Lung (tissue), 12 donors: ENCODE data around the gene BACE2. TPM values are rescaled to one million over a fixed set of nuclear protein-coding genes. Genes with fewer than 3 reads are reported as not detected.

Experiments
- ATAC-seq: fragments of 200-7000 bp; cut with Tn5 transposase; one replicate; pipeline ENCODE4 v1.9.1; 2020; ENCODE audit warnings: moderate number of reproducible peaks; ENCODE audit not compliant: insufficient read depth, low FRiP score
- DNase-seq, 3 donors: peaks; one replicate each; pipeline ENCODE4 v3.0.0-alpha.2; 2013 to 2017
- H3K27ac ChIP-seq, 2 donors: one replicate each; pipeline ENCODE4 v1.5.1; 2013; ENCODE audit warnings: mild to moderate bottlenecking in 2 of 2, moderate library complexity in 2 of 2, control low read depth in 1 of 2, inconsistent platforms in 1 of 2, low read depth in 1 of 2, low read length in 1 of 2
- H3K27me3 ChIP-seq, 3 donors: one replicate each; pipeline ENCODE4 v1.5.1; 2013; ENCODE audit warnings: low read length in 2 of 3; ENCODE audit not compliant: control insufficient read depth in 3 of 3, insufficient read depth in 3 of 3
- H3K36me3 ChIP-seq, 4 donors: one replicate each; pipeline ENCODE4 v1.5.1; 2013; ENCODE audit warnings: low read length in 4 of 4, mild to moderate bottlenecking in 1 of 4, moderate library complexity in 1 of 4; ENCODE audit not compliant: control insufficient read depth in 4 of 4, insufficient read depth in 4 of 4
- H3K4me1 ChIP-seq, 5 donors: one replicate each; pipeline ENCODE4 v1.5.1; 2013; ENCODE audit warnings: low read length in 5 of 5, mild to moderate bottlenecking in 2 of 5, moderate library complexity in 1 of 5; ENCODE audit not compliant: control insufficient read depth in 5 of 5, insufficient read depth in 5 of 5
- H3K4me3 ChIP-seq: one replicate; pipeline ENCODE4 v1.5.1; 2013; ENCODE audit warnings: mild to moderate bottlenecking, control low read depth, moderate library complexity
- H3K9ac ChIP-seq, 2 donors: one replicate each; pipeline ENCODE4 v1.5.1; 2013; ENCODE audit warnings: low read length in 2 of 2, control low read depth in 1 of 2; ENCODE audit not compliant: insufficient read depth in 1 of 2
- H3K9me3 ChIP-seq, 4 donors: one replicate each; pipeline ENCODE4 v1.5.1; 2013; ENCODE audit warnings: low read length in 3 of 4, mild to moderate bottlenecking in 1 of 4, moderate library complexity in 1 of 4; ENCODE audit not compliant: control insufficient read depth in 4 of 4, insufficient read depth in 3 of 4
- WGBS, 2 donors: extraction: QIAGEN DNeasy Blood & Tissue Kit; methylation state at CpG; one replicate each; pipeline ENCODE4 v1.1.7; 2013; 5-methylcytosine and 5-hydroxymethylcytosine counted together
- polyA plus RNA-seq, 2 donors: library from polyadenylated mRNA; stranded (reverse); fragments of 200-250 nt; gene quantifications; one replicate each; pipeline ENCODE4 v1.2.1, GENCODE V29; 2013
- total RNA-seq, 2 donors: library from RNA; depleted of rRNA in 1 of 2; stranded (reverse); fragments of >200 nt in 1 of 2; gene quantifications; one replicate each; pipeline ENCODE4 v1.2.1, GENCODE V29; 2014 to 2021
- TF ChIP-seq, protein P1 (sequence below): IDR thresholded peaks from 2 replicates; pipeline ENCODE4 v1.5.1; 2012; ENCODE audit warnings: mild to moderate bottlenecking; ENCODE audit errors: control extremely low read depth, extremely low read depth
- donor health status: control.
- donor health status: control.
- donor health status: Bipolar disorder and iron deficiency.
- donor health status: healthy.
- donor health status: DM: yes; HTN: yes; CAD: no.

Gene BACE2
- total and polyA plus RNA-seq, 4 donors = 9.3 to 49.9 (median 33.8) TPM

DNA sequence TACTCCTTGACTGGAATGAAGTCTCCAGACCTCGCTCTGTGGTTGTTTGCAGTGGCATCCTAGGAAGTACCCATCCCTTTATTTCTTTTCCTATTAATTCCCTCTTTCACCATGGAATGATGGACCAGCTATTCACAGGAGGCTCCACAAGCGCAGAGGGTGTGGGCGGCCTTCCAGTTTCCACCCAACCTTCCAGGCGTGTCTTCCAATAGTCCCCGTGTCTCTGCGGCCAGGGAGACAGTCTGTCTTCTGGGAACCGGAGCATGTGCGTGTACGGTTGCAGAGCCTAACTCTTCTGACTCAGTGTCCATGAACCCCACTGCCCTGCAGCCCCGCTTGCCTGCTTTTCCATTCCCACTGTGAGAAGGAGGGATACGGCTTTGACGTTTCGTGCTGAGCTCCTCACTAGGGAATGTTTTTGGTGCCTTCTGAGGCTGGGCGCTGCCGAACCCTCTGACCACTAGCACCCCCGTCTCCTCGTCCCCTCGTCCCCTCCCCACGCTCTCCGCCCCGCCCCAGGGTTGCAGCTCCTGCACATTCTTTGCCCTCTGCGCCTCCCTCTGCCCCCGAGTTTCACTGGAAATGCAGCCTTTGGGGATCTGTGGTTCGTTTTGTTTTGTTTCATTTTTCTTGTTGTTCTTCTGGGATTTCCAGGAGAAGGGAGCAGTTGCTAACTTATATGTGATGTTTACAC is 122.3 kb downstream of the BACE2 start:
- no peak overlapping the region for H3K9ac ChIP-seq
- H3K36me3 ChIP-seq = no peaks in the 10 kb centered on the region
- WGBS, 2 donors = 65 to 66% methylated on average over 24 of the region's 24 CpGs
- H3K27ac ChIP-seq = no peak overlapping the region
- no peak overlapping the region for H3K4me3 ChIP-seq
- no peaks in the 10 kb centered on the region for H3K4me1 ChIP-seq
- ATAC-seq (no peak), DNase-seq (no peak)
- peaks cover 0 to 11% (median 10%) of the 10 kb centered on the region in 3 donors for H3K27me3 ChIP-seq
- TF ChIP-seq, protein P1, sequence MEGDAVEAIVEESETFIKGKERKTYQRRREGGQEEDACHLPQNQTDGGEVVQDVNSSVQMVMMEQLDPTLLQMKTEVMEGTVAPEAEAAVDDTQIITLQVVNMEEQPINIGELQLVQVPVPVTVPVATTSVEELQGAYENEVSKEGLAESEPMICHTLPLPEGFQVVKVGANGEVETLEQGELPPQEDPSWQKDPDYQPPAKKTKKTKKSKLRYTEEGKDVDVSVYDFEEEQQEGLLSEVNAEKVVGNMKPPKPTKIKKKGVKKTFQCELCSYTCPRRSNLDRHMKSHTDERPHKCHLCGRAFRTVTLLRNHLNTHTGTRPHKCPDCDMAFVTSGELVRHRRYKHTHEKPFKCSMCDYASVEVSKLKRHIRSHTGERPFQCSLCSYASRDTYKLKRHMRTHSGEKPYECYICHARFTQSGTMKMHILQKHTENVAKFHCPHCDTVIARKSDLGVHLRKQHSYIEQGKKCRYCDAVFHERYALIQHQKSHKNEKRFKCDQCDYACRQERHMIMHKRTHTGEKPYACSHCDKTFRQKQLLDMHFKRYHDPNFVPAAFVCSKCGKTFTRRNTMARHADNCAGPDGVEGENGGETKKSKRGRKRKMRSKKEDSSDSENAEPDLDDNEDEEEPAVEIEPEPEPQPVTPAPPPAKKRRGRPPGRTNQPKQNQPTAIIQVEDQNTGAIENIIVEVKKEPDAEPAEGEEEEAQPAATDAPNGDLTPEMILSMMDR = no peak
- no peaks in the 10 kb centered on the region for H3K9me3 ChIP-seq

DNA sequence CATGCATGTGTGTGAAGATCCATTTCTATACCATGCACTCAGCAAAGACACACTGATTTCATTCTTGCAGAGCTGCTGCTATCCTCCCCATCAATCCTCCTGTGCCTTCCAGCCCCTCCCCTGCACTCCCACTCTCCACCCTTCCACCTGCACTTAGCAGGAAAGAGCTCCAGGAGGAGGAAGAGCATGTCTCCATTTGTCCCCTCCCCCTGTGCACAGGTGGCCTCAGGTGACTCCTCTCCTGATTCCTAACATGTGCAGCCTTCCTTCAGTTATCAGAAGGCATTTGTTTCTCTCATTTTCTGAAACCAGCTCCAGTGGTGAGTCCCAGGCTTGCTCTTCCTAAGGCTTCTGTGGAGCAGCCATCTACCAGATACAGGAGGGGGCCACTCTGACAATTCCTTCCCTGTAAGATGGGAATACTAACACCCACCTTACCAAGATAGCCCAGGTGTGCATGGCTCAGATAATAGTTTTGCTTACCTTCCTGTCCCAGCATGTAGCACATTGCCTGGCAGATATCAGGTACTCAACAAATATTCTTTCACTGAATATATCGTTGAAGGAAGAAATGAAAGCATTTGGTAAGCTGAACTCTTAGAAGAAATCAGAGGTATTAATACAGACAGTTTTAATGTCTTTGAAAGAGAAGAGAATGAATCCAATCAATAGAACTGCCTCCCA is 126.7 kb downstream of the BACE2 start:
- TF ChIP-seq, protein P1 = no peak

DNA sequence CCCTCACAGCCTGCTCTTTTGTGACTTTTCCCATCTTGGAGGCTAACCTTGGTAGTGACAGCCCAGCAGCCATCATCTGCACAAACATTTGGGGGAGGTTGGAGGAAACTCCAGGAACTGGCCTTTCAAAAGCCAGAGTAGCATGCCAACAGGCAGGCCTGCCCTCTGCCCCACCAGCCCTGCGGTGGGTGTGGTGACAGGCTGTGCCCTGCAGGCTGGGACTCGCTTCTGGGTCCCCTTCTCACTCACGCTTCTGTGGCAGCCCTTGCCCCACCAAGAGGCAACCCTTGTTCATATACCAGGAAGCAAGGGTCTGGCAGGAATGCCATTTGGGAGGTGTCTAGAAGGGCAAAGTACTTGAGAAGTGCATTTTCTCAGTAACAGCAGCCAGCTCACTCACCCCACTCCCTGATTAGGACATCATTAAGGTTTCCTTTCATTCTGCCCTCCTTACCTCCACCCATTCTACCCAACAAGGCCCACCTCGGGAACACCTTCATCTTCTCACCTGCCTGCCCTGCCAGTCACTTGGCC is 127.8 kb downstream of the BACE2 start:
- H3K4me1 ChIP-seq = no peaks in the 10 kb centered on the region
- no peak overlapping the region for H3K4me3 ChIP-seq
- no peak for DNase-seq
- no peak overlapping the region for H3K9ac ChIP-seq
- ATAC-seq = no peak
- WGBS, 2 donors = 78 to 87% methylated on average over 4 of the region's 4 CpGs
- no peaks in the 10 kb centered on the region for H3K9me3 ChIP-seq
- H3K36me3 ChIP-seq = no peaks in the 10 kb centered on the region
- TF ChIP-seq, protein P1 = no peak
- no peaks in the 10 kb centered on the region for H3K27me3 ChIP-seq
- no peak overlapping the region for H3K27ac ChIP-seq

More for the DNA sequence above, 126.7 kb downstream of the BACE2 start:
- DNase-seq (no peak), ATAC-seq (no peak)
- H3K9ac ChIP-seq = no peak overlapping the region
- 75 to 91% methylated on average over 1 of the region's 1 CpG for WGBS, 2 donors
- peaks cover 0 to 8% (median 3%) of the 10 kb centered on the region in 3 donors for H3K27me3 ChIP-seq
- H3K36me3 ChIP-seq = no peaks in the 10 kb centered on the region
- no peaks in the 10 kb centered on the region for H3K9me3 ChIP-seq
- no peak overlapping the region for H3K4me3 ChIP-seq
- H3K4me1 ChIP-seq = no peaks in the 10 kb centered on the region
- H3K27ac ChIP-seq = no peak overlapping the region
